ENCODE measurements around the gene THOC7.

GRCh38 chr3:63798949-63799348, 64.7 kb downstream of the THOC7 start:
- TF ChIP-seq CTCF (IDR thresholded peaks at IDR 0.05), result no peak
- no peak for TF ChIP-seq POLR2A (IDR thresholded peaks at IDR 0.05)
